Measurements from ENCODE around the gene FBXL17.

Gene FBXL17

GRCh38 chr5:108109059-108109458 lies 272.8 kb downstream of the FBXL17 start:
- Mint-ChIP-seq H3K4me3 (no peak overlapping the region), H3K27ac (no peak overlapping the region), H3K9me3 (peaks cover 4% of the 10 kb centered on the region), H3K36me3 (ENCODE audit: low read depth) (no peaks in the 10 kb centered on the region), H3K4me1 (ENCODE audit: low read depth) (no peaks in the 10 kb centered on the region), H3K27me3 (ENCODE audit: low read depth) (no peaks in the 10 kb centered on the region)

- Mint-ChIP-seq H3K4me3 (no peak overlapping the region), H3K27ac (no peak overlapping the region), H3K4me1 (ENCODE audit: low read depth) (no peaks in the 10 kb centered on the region), H3K9me3 (no peaks in the 10 kb centered on the region), H3K27me3 (ENCODE audit: low read depth) (no peaks in the 10 kb centered on the region), H3K36me3 (ENCODE audit: low read depth) (no peaks in the 10 kb centered on the region)
These were observed 277.4 kb downstream of the FBXL17 start for GRCh38 chr5:108104448-108104847.

DNA sequence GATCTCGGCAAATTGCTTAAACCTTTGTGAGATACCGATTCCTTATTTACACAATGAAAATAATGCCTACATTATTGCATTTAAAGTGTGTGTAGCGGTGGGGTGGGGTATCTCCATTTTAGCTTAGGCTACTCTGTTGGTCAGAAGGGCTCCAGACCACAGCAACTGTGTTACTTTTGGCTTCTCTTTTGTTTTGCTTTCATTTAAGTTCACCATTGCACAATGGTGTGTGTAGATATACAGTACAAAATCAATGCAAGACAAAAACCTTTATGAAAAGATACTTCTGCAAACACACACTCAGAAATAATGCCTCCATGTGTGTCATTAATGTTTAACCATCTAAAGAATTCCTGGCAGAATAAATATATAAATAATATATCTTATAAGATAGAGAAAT lies 279.4 kb downstream of the FBXL17 start:
- H3K36me3 Mint-ChIP-seq (ENCODE audit: low read depth), result no peaks in the 10 kb centered on the region
- no peaks in the 10 kb centered on the region for H3K4me1 Mint-ChIP-seq (ENCODE audit: low read depth)

DNA sequence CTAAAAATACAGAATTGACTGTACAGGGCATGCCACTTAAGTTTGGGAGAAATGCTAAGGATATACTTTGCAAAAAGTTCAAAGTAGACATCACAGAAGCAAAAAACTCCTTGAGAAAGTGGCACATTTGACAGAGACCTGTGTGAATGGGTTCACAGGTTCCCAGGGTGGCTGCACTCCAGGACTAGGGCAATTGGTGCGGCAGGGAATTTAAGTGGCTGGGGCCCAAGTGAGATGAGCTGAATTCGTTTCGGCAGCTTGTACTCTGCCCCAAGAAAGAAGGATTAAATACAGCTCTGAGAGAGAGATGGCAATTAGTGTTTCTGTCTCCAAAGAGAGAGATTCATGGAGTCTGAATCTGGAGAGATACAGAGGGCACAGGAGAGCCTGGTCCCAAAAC lies 280.1 kb downstream of the FBXL17 start:
- Mint-ChIP-seq H3K9me3 (no peaks in the 10 kb centered on the region), H3K27ac (no peak overlapping the region), H3K36me3 (ENCODE audit: low read depth) (no peaks in the 10 kb centered on the region), H3K4me3 (no peak overlapping the region), H3K4me1 (ENCODE audit: low read depth) (no peaks in the 10 kb centered on the region), H3K27me3 (ENCODE audit: low read depth) (no peaks in the 10 kb centered on the region)

More for the DNA sequence above, 279.4 kb downstream of the FBXL17 start:
- no peak overlapping the region for H3K4me3 Mint-ChIP-seq
- no peak overlapping the region for H3K27ac Mint-ChIP-seq
- H3K27me3 Mint-ChIP-seq (ENCODE audit: low read depth), result no peaks in the 10 kb centered on the region
- no peaks in the 10 kb centered on the region for H3K9me3 Mint-ChIP-seq

- H3K4me1 Mint-ChIP-seq (ENCODE audit: low read depth), result no peaks in the 10 kb centered on the region
- H3K4me3 Mint-ChIP-seq, result no peak overlapping the region
- no peak overlapping the region for H3K27ac Mint-ChIP-seq
- no peaks in the 10 kb centered on the region for H3K27me3 Mint-ChIP-seq (ENCODE audit: low read depth)
- H3K36me3 Mint-ChIP-seq (ENCODE audit: low read depth), result no peaks in the 10 kb centered on the region
- no peaks in the 10 kb centered on the region for H3K9me3 Mint-ChIP-seq
These were observed 280.8 kb downstream of the FBXL17 start for GRCh38 chr5:108101130-108101529.

GRCh38 chr5:108094800-108095199 lies 287.1 kb downstream of the FBXL17 start:
- no peaks in the 10 kb centered on the region for H3K9me3 Mint-ChIP-seq
- H3K27me3 Mint-ChIP-seq (ENCODE audit: low read depth), result no peaks in the 10 kb centered on the region
- no peak overlapping the region for H3K27ac Mint-ChIP-seq
- H3K4me1 Mint-ChIP-seq (ENCODE audit: low read depth), result no peaks in the 10 kb centered on the region
- no peaks in the 10 kb centered on the region for H3K36me3 Mint-ChIP-seq (ENCODE audit: low read depth)
- no peak overlapping the region for H3K4me3 Mint-ChIP-seq

DNA sequence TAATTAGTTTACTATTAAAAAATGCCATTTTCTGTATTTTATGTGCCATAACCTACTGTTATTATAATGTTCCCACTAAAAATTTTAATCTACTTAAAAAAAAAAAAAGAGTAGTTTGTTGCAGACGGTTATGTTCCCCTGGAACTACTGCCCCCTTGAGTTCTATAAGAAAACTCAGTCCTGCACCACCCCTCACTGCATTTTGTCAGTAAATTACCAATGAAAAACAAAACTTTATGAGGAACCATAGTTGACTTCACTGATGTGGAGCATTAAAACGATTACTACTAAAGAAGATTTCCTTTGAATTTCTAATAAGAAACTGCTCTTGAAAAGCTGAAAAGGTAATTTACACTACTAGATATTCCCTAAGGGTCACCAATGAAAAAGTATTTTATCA lies 288.7 kb downstream of the FBXL17 start:
- H3K27ac Mint-ChIP-seq, result no peak overlapping the region
- H3K27me3 Mint-ChIP-seq (ENCODE audit: low read depth), result no peaks in the 10 kb centered on the region
- no peaks in the 10 kb centered on the region for H3K9me3 Mint-ChIP-seq
- no peak overlapping the region for H3K4me3 Mint-ChIP-seq
- H3K4me1 Mint-ChIP-seq (ENCODE audit: low read depth), result no peaks in the 10 kb centered on the region
- H3K36me3 Mint-ChIP-seq (ENCODE audit: low read depth), result no peaks in the 10 kb centered on the region

DNA sequence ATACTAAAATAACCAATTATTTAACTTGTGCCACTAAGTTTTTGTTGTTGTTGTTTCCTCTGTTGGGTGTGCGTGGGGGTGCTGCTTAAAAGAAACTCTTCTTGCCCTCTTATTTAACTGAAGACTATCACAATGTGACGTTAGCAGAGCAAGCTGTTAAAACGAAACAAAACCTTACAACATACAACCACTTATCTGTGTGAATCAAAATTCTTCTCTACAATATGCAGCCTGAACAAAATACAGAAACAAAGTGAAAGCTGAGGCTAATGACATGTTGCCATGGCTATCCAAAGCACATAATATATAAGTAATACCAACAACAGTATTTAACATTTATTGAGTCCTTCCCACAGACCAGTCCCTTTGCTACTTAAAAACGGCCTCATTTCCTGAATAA lies 291.0 kb downstream of the FBXL17 start:
- H3K36me3 Mint-ChIP-seq (ENCODE audit: low read depth), result no peaks in the 10 kb centered on the region
- H3K27ac Mint-ChIP-seq, result no peak overlapping the region
- H3K4me3 Mint-ChIP-seq, result no peak overlapping the region
- H3K4me1 Mint-ChIP-seq (ENCODE audit: low read depth), result no peaks in the 10 kb centered on the region
- H3K9me3 Mint-ChIP-seq, result no peaks in the 10 kb centered on the region
- H3K27me3 Mint-ChIP-seq (ENCODE audit: low read depth), result no peaks in the 10 kb centered on the region

- no peak overlapping the region for H3K27ac Mint-ChIP-seq
- H3K36me3 Mint-ChIP-seq (ENCODE audit: low read depth), result no peaks in the 10 kb centered on the region
- no peaks in the 10 kb centered on the region for H3K9me3 Mint-ChIP-seq
- no peak overlapping the region for H3K4me3 Mint-ChIP-seq
- no peaks in the 10 kb centered on the region for H3K4me1 Mint-ChIP-seq (ENCODE audit: low read depth)
- no peaks in the 10 kb centered on the region for H3K27me3 Mint-ChIP-seq (ENCODE audit: low read depth)
These were observed 297.8 kb downstream of the FBXL17 start for GRCh38 chr5:108084105-108084504.

GRCh38 chr5:108083232-108083631 lies 298.7 kb downstream of the FBXL17 start:
- Mint-ChIP-seq H3K9me3 (no peaks in the 10 kb centered on the region), H3K27me3 (ENCODE audit: low read depth) (no peaks in the 10 kb centered on the region), H3K4me1 (ENCODE audit: low read depth) (no peaks in the 10 kb centered on the region), H3K36me3 (ENCODE audit: low read depth) (no peaks in the 10 kb centered on the region), H3K27ac (no peak overlapping the region), H3K4me3 (no peak overlapping the region)

DNA sequence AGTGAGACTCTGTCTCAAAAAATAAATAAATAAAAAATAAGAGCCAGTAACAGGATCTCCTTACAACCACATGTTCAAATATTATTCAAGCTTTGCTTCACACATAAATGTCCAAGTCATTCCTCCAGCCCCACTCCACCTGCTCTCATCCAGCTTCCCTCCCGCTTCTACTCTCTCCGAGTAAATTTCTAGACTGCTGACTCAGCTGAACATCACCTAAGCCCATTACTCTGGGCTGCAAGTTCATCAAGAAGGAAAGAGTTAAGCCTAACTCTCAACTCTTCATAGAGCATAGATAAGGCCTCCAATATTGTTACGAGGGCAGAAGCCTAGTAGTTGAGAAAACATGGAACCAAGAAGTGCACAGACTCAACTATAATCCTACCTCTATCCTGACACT lies 300.2 kb downstream of the FBXL17 start:
- H3K9me3 Mint-ChIP-seq, result no peaks in the 10 kb centered on the region
- H3K27ac Mint-ChIP-seq, result no peak overlapping the region
- no peaks in the 10 kb centered on the region for H3K27me3 Mint-ChIP-seq (ENCODE audit: low read depth)
- H3K4me1 Mint-ChIP-seq (ENCODE audit: low read depth), result no peaks in the 10 kb centered on the region
- no peak overlapping the region for H3K4me3 Mint-ChIP-seq
- H3K36me3 Mint-ChIP-seq (ENCODE audit: low read depth), result no peaks in the 10 kb centered on the region

DNA sequence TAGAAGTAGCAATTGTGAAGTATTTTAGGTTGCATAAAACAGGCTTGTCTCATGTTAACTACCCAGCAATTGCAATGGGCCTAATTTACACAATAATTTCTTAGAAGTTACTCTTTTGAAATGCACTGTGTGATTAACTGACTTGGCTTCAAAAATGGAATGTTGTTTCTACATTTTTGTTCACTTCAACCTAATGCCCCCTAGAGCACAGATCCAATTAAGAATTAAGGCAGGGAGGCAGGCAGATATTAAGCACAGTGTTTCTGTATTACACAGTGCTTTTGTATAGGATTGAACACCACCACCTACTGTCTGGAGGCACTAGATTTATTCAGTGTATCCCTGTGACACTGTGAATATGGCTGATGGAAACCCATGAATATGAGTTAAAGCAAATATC lies 302.1 kb downstream of the FBXL17 start:
- H3K36me3 Mint-ChIP-seq (ENCODE audit: low read depth), result no peaks in the 10 kb centered on the region
- no peaks in the 10 kb centered on the region for H3K4me1 Mint-ChIP-seq (ENCODE audit: low read depth)

DNA sequence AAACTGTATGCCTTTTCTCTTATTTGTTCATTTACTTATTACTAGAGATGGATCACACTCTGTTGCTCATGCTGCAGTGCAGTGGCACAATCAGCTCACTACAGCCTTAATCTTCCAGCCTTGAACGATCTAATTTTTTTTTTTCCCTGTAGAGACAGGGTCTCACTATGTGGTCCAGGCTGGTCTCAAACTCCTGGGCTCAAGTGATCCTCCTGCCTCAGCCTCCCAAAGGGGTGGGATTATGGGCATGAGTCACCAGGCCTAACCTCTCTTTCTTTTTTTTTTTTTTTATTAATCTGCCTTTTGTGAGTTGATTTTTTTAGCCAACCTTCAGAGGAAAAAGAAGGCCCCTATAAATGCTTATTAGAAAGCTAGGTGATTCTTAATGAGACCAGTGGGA lies 303.0 kb downstream of the FBXL17 start:
- no peaks in the 10 kb centered on the region for H3K36me3 Mint-ChIP-seq (ENCODE audit: low read depth)

More for the DNA sequence above, 302.1 kb downstream of the FBXL17 start:
- Mint-ChIP-seq H3K27me3 (ENCODE audit: low read depth) (no peaks in the 10 kb centered on the region), H3K9me3 (peaks cover 4% of the 10 kb centered on the region), H3K4me3 (no peak overlapping the region), H3K27ac (no peak overlapping the region)

GRCh38 chr5:108078345-108078744 lies 303.6 kb downstream of the FBXL17 start:
- Mint-ChIP-seq H3K9me3 (peaks cover 12% of the 10 kb centered on the region), H3K27me3 (ENCODE audit: low read depth) (no peaks in the 10 kb centered on the region), H3K4me3 (no peak overlapping the region), H3K36me3 (ENCODE audit: low read depth) (no peaks in the 10 kb centered on the region), H3K4me1 (ENCODE audit: low read depth) (no peaks in the 10 kb centered on the region), H3K27ac (no peak overlapping the region)

More for the DNA sequence above, 303.0 kb downstream of the FBXL17 start:
- H3K4me1 Mint-ChIP-seq (ENCODE audit: low read depth), result no peaks in the 10 kb centered on the region
- H3K9me3 Mint-ChIP-seq, result peaks cover 7% of the 10 kb centered on the region
- no peaks in the 10 kb centered on the region for H3K27me3 Mint-ChIP-seq (ENCODE audit: low read depth)
- no peak overlapping the region for H3K4me3 Mint-ChIP-seq
- H3K27ac Mint-ChIP-seq, result no peak overlapping the region

DNA sequence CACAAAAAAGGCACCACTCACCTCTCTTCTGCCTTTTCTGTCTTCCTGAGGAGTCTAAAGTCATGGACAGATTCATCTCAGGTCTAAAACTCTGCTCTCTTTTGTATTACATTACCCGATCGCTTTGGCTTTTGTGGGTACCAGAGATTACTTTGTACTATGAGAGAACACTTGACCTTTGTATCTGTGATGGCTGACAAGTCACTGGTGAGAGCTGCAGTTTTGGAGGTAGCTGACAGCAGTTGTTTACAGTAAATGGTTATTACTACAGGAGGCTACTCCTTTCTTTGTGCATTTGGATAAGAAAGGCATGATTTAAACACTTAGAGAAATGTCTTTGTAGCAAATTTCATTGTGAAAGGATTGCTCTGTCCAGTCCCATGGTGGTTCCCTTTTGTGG lies 307.3 kb downstream of the FBXL17 start:
- Mint-ChIP-seq H3K9me3 (peaks cover 12% of the 10 kb centered on the region), H3K36me3 (ENCODE audit: low read depth) (no peaks in the 10 kb centered on the region), H3K27me3 (ENCODE audit: low read depth) (no peaks in the 10 kb centered on the region), H3K4me3 (no peak overlapping the region), H3K4me1 (ENCODE audit: low read depth) (no peaks in the 10 kb centered on the region), H3K27ac (no peak overlapping the region)

DNA sequence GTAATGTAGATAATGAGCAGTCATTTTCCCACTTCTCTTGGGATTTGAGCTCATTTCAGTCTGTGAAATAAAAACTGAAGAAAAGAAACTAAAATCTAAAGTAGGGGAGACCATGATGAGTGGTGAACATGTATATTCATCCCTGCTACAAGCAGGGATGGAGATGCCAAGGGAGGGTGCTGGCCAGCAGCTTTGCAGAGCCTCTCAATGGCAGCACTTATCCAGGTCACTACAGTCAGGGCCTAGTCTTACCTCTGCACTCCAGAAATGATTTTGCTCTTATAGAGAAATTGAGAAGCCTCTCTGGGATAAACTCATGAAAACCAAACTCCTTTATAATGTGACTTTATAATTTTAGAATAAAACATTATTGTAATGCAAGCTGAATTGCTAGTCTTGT lies 317.6 kb downstream of the FBXL17 start:
- Mint-ChIP-seq H3K4me1 (ENCODE audit: low read depth) (no peaks in the 10 kb centered on the region), H3K36me3 (ENCODE audit: low read depth) (no peaks in the 10 kb centered on the region), H3K27me3 (ENCODE audit: low read depth) (no peaks in the 10 kb centered on the region), H3K4me3 (no peak overlapping the region), H3K27ac (no peak overlapping the region), H3K9me3 (no peaks in the 10 kb centered on the region)

All from T-helper 1 cell treated with Interleukin-12 subunit alpha and Interleukin-12 subunit beta and Interleukin-4 antibody, amounts not matched to agents 30 μg/mL and 1 μg/mL, for 36 hours (primary cell).